22Rv1 (cell line): ENCODE results near the gene GLIS1.

Experiments used
- CTCF ChIP-seq: fragments of 450-650 bp; IDR thresholded peaks from 2 replicates; pipeline ENCODE4 v1.5.1; 2017; ENCODE audit warnings: mild to moderate bottlenecking
- ZFX ChIP-seq: fragments of 450-650 bp; IDR thresholded peaks from 2 replicates; pipeline ENCODE4 v1.6.1; 2017; ENCODE audit warnings: antibody characterized with exemption, borderline replicate concordance

GRCh38 chr1:53595906-53596305 is 143.1 kb downstream of the GLIS1 start:
- no peak for TF ChIP-seq CTCF
- no peak for TF ChIP-seq ZFX
